Measurements from ENCODE around the gene CHRND.

Gene CHRND

DNA sequence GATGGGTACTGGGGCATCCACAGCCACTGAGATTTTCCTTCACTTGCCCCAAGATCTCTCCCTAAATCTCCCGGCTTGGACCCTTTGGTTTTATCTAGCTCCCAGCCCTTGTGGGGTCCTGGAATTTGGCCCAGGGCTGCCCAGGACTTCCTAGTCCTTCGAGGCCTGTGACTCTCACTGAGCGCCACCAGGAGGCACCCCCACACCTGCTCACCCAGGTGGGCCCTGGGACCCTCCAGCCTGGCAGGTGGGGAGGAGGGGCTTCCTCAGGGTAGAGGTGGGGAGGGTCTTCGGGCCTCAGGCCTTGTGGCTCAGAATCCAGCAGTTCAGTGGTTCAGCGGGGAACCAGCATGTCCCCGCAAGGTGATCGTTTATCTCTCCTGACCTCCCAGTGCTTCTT, 17.7 kb upstream of the CHRND start:
- no peaks in the 10 kb centered on the region for H3K4me1 Mint-ChIP-seq (ENCODE audit: low read depth)
- H3K4me3 Mint-ChIP-seq, result no peak overlapping the region
- H3K27ac Mint-ChIP-seq, result no peak overlapping the region
- H3K9me3 Mint-ChIP-seq (ENCODE audit: low read depth), result no peaks in the 10 kb centered on the region
- H3K36me3 Mint-ChIP-seq, result no peaks in the 10 kb centered on the region
- H3K27me3 Mint-ChIP-seq, result peaks cover 3% of the 10 kb centered on the region

DNA sequence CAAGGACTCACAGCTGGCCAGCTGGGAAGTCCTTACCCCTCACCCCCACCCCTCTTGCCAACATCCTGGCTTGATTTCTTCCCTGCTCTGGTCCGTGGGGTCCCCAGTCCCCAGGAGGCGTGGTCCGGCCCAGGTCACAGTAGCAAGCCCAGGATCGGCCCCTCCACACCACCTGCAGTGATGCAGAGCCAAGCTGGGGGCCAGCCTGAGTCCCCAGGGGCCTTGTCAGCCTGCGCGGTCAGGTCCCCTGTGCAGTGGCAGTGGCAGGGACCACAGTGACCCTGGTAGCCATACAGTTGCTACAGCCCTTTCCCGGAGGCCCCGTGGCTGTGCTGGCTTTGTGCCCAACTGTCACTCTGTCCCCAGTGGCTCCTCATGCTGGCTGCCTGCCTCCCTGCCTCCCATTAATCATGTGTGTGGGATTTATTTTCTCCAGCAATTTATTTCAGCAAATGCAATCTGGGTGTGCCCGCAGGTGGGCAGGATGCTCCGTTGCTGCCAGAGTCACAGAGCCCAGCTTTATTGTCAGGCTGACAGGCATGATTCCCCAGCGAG, 14.5 kb upstream of the CHRND start:
- Mint-ChIP-seq H3K27me3 (no peaks in the 10 kb centered on the region), H3K9me3 (ENCODE audit: low read depth) (no peaks in the 10 kb centered on the region), H3K27ac (no peak overlapping the region), H3K4me3 (no peak overlapping the region), H3K36me3 (no peaks in the 10 kb centered on the region), H3K4me1 (ENCODE audit: low read depth) (no peaks in the 10 kb centered on the region)

DNA sequence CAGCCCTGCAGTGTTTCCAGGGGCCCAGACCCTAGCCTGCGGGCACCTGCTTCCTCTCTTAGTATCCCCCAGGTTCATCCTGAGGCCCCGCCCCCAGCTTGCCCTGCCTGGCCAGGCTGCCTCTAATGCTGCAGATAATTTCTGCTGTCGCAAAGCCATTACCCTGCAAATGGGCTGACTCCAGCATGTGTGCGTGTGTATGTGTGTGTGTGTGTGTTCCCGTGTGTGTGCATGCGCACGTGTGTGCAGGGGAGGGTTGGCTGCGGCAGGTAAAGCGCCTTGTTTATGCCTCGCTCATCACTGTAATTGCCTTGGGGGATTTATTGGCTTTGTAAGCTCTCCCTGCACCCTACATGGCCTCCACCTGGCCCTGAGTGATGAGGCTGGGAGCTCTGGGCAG, 13.4 kb upstream of the CHRND start:
- H3K36me3 Mint-ChIP-seq, result no peaks in the 10 kb centered on the region

DNA sequence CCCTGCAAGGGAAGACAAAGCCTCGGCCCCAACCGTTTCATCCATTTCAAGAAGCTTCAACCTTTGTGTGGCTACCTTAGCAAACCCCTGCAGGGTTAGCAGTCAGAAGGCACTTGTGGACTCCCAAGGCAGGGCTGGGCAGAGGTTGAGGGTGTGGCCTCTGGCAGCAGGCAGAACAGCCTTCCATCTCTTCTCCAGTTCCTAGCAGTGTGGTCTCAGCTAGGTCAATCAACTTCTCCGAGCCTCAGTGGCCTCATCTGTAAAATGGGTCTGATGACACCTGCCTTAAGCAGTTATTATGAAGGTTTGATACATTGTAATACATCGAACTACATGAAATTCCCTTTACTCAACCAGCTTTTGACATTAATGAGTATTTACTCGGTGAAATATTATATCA, 12.6 kb upstream of the CHRND start:
- H3K27me3 Mint-ChIP-seq, result no peaks in the 10 kb centered on the region
- H3K27ac Mint-ChIP-seq, result no peak overlapping the region
- no peak overlapping the region for H3K4me3 Mint-ChIP-seq
- H3K36me3 Mint-ChIP-seq, result no peaks in the 10 kb centered on the region
- H3K4me1 Mint-ChIP-seq (ENCODE audit: low read depth), result no peaks in the 10 kb centered on the region
- no peaks in the 10 kb centered on the region for H3K9me3 Mint-ChIP-seq (ENCODE audit: low read depth)

More for the DNA sequence above, 13.4 kb upstream of the CHRND start:
- H3K4me1 Mint-ChIP-seq (ENCODE audit: low read depth), result no peaks in the 10 kb centered on the region
- no peak overlapping the region for H3K27ac Mint-ChIP-seq
- no peak overlapping the region for H3K4me3 Mint-ChIP-seq
- H3K9me3 Mint-ChIP-seq (ENCODE audit: low read depth), result no peaks in the 10 kb centered on the region
- H3K27me3 Mint-ChIP-seq, result no peaks in the 10 kb centered on the region

DNA sequence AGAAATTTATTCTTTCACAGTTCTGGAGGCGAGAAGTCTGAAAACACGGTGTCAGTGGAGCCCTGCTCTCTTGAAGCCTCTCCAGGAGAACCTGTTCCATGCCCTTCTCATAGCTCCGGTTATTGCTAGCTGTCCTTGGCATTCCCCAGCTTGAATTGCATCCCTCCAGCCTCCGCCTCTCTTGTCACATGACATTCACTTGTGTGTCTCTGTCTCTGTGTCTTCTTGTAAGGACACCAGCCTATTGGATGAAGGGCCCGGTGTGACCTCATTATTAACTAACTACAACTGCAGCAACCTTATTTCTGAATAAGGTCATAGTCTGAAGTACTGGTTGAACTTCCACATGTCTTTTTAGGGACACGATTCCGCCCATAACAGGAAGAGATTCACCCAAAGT, 10.3 kb upstream of the CHRND start:
- H3K27me3 Mint-ChIP-seq, result peaks cover 8% of the 10 kb centered on the region
- no peaks in the 10 kb centered on the region for H3K4me1 Mint-ChIP-seq (ENCODE audit: low read depth)
- H3K36me3 Mint-ChIP-seq, result no peaks in the 10 kb centered on the region
- H3K9me3 Mint-ChIP-seq (ENCODE audit: low read depth), result no peaks in the 10 kb centered on the region
- H3K4me3 Mint-ChIP-seq, result no peak overlapping the region
- no peak overlapping the region for H3K27ac Mint-ChIP-seq

DNA sequence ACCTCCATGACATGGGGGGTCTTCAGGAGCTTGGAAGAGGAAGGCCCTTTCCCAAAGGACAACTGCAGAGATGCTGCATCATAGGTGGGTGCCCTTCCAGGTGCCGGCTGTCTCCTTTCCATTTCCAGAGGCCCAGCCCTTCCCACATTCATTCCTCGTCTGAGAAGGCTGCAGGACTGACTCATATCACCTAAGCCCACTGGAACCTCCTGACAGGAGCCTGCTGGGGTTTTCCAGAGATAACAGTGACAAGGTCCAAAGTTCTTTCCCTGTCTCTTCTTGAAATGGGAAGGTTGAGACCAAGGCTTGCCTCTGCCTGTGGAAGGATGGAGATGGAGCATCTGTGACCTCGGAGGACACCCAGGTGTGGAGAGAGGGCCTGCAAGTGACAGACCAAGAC, 9.4 kb upstream of the CHRND start:
- Mint-ChIP-seq H3K27ac (no peak overlapping the region), H3K27me3 (peaks cover 10% of the 10 kb centered on the region), H3K4me1 (ENCODE audit: low read depth) (peaks cover 2% of the 10 kb centered on the region), H3K36me3 (no peaks in the 10 kb centered on the region), H3K9me3 (ENCODE audit: low read depth) (no peaks in the 10 kb centered on the region), H3K4me3 (no peak overlapping the region)

DNA sequence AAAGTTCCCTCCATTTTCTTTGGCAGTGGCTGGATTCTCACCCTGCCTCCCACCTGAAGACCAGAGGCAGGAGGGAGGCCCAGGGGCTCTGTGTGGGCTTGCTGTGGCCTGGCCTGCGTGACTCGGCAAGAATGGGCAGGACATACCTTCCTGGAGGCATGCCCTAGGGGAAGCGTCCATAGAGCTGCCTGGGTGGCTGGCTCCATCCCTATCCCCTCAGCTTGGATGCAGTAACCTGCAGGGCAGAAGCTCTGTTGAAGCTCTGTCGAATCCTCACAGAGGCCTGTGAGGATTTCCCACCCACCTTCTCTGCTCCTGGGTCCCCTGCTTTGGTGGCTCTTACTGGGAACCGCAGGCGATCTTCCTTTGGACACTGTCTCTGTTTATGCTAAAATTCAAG, 7.1 kb upstream of the CHRND start:
- H3K36me3 Mint-ChIP-seq, result no peaks in the 10 kb centered on the region
- H3K27ac Mint-ChIP-seq, result no peak overlapping the region
- H3K4me1 Mint-ChIP-seq (ENCODE audit: low read depth), result peaks cover 6% of the 10 kb centered on the region
- peaks cover 10% of the 10 kb centered on the region for H3K27me3 Mint-ChIP-seq
- H3K9me3 Mint-ChIP-seq (ENCODE audit: low read depth), result no peaks in the 10 kb centered on the region
- no peak overlapping the region for H3K4me3 Mint-ChIP-seq

DNA sequence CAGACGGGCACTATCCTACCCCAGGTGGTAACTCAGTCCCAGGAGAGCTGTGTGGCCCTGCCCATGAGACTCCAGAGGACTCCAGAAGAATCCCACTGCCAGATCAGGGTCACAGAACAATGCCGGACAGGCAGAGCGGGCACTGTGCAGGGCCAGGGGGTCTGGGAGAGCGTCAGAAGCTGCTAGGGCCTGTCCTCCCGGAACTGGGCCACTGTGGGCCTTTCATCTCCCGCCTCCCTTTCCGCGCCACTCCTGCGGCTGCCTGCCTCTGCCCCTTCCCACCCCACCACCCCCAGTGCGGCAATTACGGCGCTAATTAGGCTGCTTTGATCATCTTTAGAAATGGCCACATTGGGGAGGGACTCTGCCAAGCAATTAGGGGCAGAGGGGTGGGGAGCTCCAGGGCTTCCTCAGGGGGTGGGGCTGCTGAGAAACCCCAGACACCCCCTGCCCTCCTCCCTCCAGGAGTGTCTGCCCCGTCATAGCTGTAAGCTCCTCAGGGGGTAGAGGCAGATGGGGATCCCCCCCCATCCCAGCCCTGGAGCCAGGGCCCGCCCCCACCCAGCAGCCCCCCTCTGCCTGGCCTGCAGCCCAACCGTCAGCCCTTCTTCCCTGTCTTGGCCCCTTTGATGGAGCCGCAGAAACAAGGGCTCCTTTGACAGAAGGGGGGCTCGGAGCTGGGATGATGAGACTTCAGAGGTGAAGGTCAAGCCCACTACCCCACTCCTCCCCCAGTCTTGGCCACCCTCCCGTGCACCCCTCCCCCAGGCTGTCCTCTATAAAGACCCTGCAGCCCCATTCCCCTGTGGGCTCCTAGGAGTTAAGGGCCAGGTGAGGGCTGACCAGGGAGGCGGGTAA, 6.2 kb upstream of the CHRND start, which contains the start of gene PRSS56:
TSS of gene PRSS56 (plus strand) at position 808 of the 858 bp plus-strand sequence. CDS start 211 bp downstream, outside the sequence.
- H3K4me1 Mint-ChIP-seq (ENCODE audit: low read depth), result peaks cover 8% of the 10 kb centered on the region
- no peak within 1 kb of the TSS for H3K4me3 Mint-ChIP-seq
- H3K9me3 Mint-ChIP-seq (ENCODE audit: low read depth), result no peaks in the 10 kb centered on the region
- peaks cover 12% of the 10 kb centered on the region for H3K27me3 Mint-ChIP-seq
- H3K27ac Mint-ChIP-seq, result no peak within 1 kb of the TSS
- no peaks in the 10 kb centered on the region for H3K36me3 Mint-ChIP-seq

DNA sequence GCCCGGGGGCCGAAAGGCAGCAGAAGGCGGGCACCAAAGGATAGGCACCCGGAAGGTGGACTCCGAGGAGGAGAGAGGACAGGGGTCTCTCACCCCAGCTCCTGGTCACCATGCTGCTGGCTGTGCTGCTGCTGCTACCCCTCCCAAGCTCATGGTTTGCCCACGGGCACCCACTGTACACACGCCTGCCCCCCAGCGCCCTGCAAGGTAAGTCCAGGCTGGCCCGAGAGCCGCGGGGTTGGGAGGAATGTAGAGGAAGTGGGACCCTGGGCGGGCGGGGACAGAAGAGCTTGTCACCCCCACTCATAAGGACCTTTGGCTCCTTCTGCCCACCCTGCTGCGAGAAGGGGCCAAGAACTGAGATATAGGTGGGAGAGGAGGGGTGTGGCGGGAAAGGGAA, 5.5 kb upstream of the CHRND start:
- H3K4me3 Mint-ChIP-seq, result no peak overlapping the region
- H3K27ac Mint-ChIP-seq, result no peak overlapping the region
- no peaks in the 10 kb centered on the region for H3K9me3 Mint-ChIP-seq (ENCODE audit: low read depth)
- peaks cover 12% of the 10 kb centered on the region for H3K27me3 Mint-ChIP-seq
- no peaks in the 10 kb centered on the region for H3K36me3 Mint-ChIP-seq
- H3K4me1 Mint-ChIP-seq (ENCODE audit: low read depth), result peaks cover 8% of the 10 kb centered on the region

DNA sequence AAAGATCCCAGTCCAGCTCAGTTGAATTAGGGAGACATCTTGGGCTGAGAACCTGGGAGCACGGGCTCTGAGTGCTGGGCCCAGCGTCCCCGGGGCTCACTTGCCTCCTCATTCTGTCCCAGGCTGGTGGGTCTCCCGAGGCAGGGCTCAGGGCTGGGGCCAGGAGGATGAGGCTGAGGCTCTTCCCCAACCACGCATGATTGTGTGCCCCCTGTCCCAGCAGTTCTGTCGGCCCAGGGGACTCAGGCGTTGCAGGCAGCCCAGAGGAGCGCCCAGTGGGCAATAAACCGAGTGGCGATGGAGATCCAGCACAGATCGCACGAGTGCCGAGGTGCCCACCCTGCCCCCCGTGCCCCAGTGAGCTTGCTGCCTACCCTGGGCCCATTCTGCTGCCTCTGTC, 4.9 kb upstream of the CHRND start:
- Mint-ChIP-seq H3K4me3 (peak overlapping the region; percentile 80), H3K36me3 (no peaks in the 10 kb centered on the region), H3K27me3 (peaks cover 12% of the 10 kb centered on the region), H3K4me1 (ENCODE audit: low read depth) (peaks cover 8% of the 10 kb centered on the region), H3K27ac (no peak overlapping the region), H3K9me3 (ENCODE audit: low read depth) (no peaks in the 10 kb centered on the region)

DNA sequence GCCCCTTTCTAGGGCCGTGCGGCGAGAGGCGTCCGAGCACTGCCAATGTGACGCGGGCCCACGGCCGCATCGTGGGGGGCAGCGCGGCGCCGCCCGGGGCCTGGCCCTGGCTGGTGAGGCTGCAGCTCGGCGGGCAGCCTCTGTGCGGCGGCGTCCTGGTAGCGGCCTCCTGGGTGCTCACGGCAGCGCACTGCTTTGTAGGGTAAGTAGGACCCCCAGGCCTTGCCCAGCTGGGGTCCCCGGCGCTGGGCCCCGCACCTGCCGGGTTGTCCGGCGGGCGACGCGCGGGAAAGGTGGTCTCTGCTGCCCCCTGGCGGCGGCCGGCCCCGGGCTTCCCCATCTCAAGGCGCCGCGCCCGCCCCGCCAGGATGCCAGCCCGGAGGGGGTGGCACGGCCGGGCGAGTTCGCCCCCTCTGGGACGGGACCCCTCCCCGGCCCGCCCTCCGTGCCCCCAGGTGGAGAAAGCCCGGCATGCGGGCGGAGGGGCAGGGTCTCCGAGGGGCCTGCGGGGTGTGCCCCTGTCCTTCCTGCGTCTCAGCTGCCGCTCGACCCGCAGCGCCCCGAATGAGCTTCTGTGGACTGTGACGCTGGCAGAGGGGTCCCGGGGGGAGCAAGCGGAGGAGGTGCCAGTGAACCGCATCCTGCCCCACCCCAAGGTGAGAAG, 3.9 kb upstream of the CHRND start:
- H3K36me3 Mint-ChIP-seq, result no peaks in the 10 kb centered on the region
- peaks cover 12% of the 10 kb centered on the region for H3K27me3 Mint-ChIP-seq

DNA sequence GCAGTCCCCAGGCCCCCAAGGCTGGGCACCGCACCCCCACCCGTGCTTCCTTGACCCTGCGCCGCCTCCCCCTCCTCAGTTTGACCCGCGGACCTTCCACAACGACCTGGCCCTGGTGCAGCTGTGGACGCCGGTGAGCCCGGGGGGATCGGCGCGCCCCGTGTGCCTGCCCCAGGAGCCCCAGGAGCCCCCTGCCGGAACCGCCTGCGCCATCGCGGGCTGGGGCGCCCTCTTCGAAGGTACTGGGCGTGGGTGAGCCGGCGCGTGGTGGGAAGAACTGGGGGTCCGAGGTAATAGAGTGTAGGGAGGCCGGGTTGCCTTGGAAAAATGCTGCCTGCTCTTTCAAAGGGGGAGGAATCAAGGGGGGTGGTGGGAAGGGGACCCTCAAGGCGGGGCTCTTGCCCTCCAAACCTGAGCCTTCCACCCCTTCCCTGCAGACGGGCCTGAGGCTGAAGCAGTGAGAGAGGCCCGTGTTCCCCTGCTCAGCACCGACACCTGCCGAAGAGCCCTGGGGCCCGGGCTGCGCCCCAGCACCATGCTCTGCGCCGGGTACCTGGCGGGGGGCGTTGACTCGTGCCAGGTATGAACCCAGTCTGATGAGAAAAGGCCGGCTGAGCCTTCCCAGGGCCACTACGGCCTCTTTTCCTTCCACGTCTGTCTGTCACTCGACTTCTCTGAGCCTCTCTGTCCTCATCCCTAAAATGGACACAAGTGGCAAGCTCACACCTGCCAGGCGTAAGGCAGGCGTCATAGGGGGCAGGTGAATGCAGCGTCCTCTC, 3.1 kb upstream of the CHRND start:
- H3K4me3 Mint-ChIP-seq, result peak overlapping the region; percentile 64
- no peaks in the 10 kb centered on the region for H3K9me3 Mint-ChIP-seq (ENCODE audit: low read depth)
- H3K27me3 Mint-ChIP-seq, result peaks cover 12% of the 10 kb centered on the region
- no peaks in the 10 kb centered on the region for H3K36me3 Mint-ChIP-seq
- no peak overlapping the region for H3K27ac Mint-ChIP-seq
- H3K4me1 Mint-ChIP-seq (ENCODE audit: low read depth), result peaks cover 8% of the 10 kb centered on the region

More for the DNA sequence above, 3.9 kb upstream of the CHRND start:
- Mint-ChIP-seq H3K4me1 (ENCODE audit: low read depth) (peaks cover 8% of the 10 kb centered on the region), H3K27ac (no peak overlapping the region), H3K4me3 (no peak overlapping the region), H3K9me3 (ENCODE audit: low read depth) (no peaks in the 10 kb centered on the region)

DNA sequence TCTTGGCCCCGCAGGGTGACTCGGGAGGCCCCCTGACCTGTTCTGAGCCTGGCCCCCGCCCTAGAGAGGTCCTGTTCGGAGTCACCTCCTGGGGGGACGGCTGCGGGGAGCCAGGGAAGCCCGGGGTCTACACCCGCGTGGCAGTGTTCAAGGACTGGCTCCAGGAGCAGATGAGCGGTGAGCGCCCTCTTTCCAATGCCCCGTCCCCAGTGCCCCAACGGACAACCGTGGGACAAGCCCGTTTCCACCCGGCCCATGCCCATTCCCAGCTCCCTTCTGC, 2.6 kb upstream of the CHRND start:
- H3K36me3 Mint-ChIP-seq, result no peaks in the 10 kb centered on the region
- peak overlapping the region; percentile 64 for H3K4me3 Mint-ChIP-seq
- peaks cover 14% of the 10 kb centered on the region for H3K27me3 Mint-ChIP-seq
- H3K27ac Mint-ChIP-seq, result no peak overlapping the region
- H3K4me1 Mint-ChIP-seq (ENCODE audit: low read depth), result peaks cover 9% of the 10 kb centered on the region
- no peaks in the 10 kb centered on the region for H3K9me3 Mint-ChIP-seq (ENCODE audit: low read depth)

DNA sequence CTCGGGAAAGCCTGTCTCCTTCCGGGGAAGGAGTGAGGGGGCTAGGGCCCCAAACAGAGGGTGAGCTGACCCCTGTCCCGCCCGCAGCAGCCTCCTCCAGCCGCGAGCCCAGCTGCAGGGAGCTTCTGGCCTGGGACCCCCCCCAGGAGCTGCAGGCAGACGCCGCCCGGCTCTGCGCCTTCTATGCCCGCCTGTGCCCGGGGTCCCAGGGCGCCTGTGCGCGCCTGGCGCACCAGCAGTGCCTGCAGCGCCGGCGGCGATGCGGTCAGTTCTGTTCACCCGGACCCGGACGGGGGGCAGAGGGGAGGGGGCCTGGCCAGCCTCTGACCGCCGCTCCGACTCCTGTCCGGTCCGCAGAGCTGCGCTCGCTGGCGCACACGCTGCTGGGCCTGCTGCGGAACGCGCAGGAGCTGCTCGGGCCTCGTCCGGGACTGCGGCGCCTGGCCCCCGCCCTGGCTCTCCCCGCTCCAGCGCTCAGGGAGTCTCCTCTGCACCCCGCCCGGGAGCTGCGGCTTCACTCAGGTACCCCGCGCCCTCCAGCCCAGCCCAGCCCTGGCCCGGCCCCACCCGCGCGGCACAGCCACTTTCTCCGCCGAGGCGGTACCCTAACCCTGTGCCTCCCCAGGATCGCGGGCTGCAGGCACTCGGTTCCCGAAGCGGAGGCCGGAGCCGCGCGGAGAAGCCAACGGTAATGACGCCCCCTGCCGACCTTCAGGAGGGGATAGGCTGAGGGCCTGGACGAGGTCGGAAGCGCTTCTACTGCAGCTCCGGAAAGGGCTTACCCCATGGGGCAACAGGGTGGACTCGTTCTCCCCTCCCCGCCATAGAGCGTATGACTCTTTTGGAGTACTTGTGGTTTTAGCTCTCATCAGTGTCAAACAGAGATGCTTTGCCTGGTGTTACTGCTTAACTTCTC, 2.0 kb upstream of the CHRND start:
- Mint-ChIP-seq H3K4me3 (peak overlapping the region; percentile 27), H3K27ac (no peak overlapping the region), H3K4me1 (ENCODE audit: low read depth) (peaks cover 15% of the 10 kb centered on the region), H3K27me3 (peaks cover 12% of the 10 kb centered on the region), H3K9me3 (ENCODE audit: low read depth) (no peaks in the 10 kb centered on the region), H3K36me3 (no peaks in the 10 kb centered on the region)

All from activated naive CD8-positive, alpha-beta T cell (primary cell).